Neural crest cell (in vitro differentiated cells): ENCODE data around the gene CLPTM1L. TPM values are rescaled to one million over a fixed set of nuclear protein-coding genes. Genes with fewer than 3 reads are reported as not detected.

ENCODE experiments used
- DNase-seq: peaks from one replicate; pipeline ENCODE4 v3.0.0; 2021; ENCODE audit warnings: low read depth, mixed read lengths, low spot score
- H3K27ac Mint-ChIP-seq: one replicate; pipeline ENCODE4 v1.8.0; 2021; ENCODE audit warnings: mild to moderate bottlenecking, mixed read lengths; ENCODE audit not compliant: unreplicated experiment
- H3K27me3 Mint-ChIP-seq: 2 replicates; pipeline ENCODE4 v1.8.0; 2021; ENCODE audit warnings: low read depth, mild to moderate bottlenecking, mixed read lengths
- H3K36me3 Mint-ChIP-seq: 2 replicates; pipeline ENCODE4 v1.8.0; 2021; ENCODE audit warnings: low read depth, mild to moderate bottlenecking, mixed read lengths
- H3K4me1 Mint-ChIP-seq: 2 replicates; pipeline ENCODE4 v1.8.0; 2021; ENCODE audit warnings: mixed read lengths
- H3K4me3 Mint-ChIP-seq: one replicate; pipeline ENCODE4 v1.8.0; 2021; ENCODE audit warnings: mild to moderate bottlenecking, mixed read lengths
- H3K9me3 Mint-ChIP-seq: 2 replicates; pipeline ENCODE4 v1.8.0; 2021; ENCODE audit warnings: mixed read lengths
- total RNA-seq: library from RNA; stranded (reverse); gene quantifications from 2 replicates; pipeline ENCODE4 v1.2.1, GENCODE V29; 2021
- TF ChIP-seq, protein P1 (sequence below): fragments of 200-600 bp; sonication (generic); conservative IDR thresholded peaks from 2 replicates; pipeline ENCODE4 v1.5.0; 2021; ENCODE audit warnings: antibody characterized with exemption, mild to moderate bottlenecking

Gene CLPTM1L
- total RNA-seq, 1 donor from 2014 or later = 103 TPM

DNA sequence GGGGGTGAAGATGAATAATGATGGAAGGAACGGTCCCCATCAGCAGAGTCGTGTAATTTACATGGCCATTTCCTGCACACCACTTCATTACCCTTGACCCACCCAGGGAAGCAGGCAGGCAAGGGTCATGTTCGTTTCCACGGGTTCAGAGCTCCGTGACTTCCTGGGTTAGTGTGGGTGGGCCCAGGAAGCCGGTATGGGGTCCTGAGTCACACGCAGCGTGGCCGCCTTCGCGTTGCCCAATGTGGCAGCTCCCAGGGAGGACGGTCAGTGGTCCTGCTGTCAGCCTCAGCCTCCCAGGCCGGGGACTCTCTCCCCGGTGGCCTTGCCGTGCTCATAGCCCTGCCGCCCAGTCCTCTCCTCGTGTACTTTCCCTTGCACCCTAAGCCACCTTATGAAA, 44.9 kb downstream of the CLPTM1L start:
- Mint-ChIP-seq H3K9me3 (no peaks in the 10 kb centered on the region), H3K27me3 (peaks cover 64% of the 10 kb centered on the region), H3K4me3 (no peak overlapping the region), H3K4me1 (no peaks in the 10 kb centered on the region), H3K36me3 (no peaks in the 10 kb centered on the region), H3K27ac (no peak overlapping the region)
- TF ChIP-seq, protein P1, sequence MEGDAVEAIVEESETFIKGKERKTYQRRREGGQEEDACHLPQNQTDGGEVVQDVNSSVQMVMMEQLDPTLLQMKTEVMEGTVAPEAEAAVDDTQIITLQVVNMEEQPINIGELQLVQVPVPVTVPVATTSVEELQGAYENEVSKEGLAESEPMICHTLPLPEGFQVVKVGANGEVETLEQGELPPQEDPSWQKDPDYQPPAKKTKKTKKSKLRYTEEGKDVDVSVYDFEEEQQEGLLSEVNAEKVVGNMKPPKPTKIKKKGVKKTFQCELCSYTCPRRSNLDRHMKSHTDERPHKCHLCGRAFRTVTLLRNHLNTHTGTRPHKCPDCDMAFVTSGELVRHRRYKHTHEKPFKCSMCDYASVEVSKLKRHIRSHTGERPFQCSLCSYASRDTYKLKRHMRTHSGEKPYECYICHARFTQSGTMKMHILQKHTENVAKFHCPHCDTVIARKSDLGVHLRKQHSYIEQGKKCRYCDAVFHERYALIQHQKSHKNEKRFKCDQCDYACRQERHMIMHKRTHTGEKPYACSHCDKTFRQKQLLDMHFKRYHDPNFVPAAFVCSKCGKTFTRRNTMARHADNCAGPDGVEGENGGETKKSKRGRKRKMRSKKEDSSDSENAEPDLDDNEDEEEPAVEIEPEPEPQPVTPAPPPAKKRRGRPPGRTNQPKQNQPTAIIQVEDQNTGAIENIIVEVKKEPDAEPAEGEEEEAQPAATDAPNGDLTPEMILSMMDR = no peak
- no peak for DNase-seq

DNA sequence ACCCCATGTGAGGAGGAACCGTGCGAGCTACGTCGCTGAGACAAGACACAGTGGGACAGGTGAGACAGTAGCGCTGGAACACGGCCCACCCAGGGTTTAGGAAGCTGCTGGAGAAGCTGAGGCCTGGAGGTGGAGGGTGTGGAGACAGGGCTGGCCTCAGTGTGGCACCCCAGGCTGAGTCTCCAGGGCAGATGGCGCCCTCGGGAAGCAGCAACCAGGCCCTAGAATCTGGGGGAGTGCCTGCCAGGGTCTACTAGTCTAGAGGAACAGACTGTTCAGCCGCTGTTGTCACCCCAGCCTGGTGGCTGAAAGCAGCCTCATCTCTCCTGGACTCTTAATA, 45.4 kb downstream of the CLPTM1L start:
- TF ChIP-seq, protein P1 = no peak
- no peak for DNase-seq
- no peaks in the 10 kb centered on the region for H3K36me3 Mint-ChIP-seq
- no peaks in the 10 kb centered on the region for H3K9me3 Mint-ChIP-seq
- H3K4me3 Mint-ChIP-seq = no peak overlapping the region
- peaks cover 59% of the 10 kb centered on the region for H3K27me3 Mint-ChIP-seq
- H3K27ac Mint-ChIP-seq = peak overlapping the region; percentile 24
- H3K4me1 Mint-ChIP-seq = no peaks in the 10 kb centered on the region

DNA sequence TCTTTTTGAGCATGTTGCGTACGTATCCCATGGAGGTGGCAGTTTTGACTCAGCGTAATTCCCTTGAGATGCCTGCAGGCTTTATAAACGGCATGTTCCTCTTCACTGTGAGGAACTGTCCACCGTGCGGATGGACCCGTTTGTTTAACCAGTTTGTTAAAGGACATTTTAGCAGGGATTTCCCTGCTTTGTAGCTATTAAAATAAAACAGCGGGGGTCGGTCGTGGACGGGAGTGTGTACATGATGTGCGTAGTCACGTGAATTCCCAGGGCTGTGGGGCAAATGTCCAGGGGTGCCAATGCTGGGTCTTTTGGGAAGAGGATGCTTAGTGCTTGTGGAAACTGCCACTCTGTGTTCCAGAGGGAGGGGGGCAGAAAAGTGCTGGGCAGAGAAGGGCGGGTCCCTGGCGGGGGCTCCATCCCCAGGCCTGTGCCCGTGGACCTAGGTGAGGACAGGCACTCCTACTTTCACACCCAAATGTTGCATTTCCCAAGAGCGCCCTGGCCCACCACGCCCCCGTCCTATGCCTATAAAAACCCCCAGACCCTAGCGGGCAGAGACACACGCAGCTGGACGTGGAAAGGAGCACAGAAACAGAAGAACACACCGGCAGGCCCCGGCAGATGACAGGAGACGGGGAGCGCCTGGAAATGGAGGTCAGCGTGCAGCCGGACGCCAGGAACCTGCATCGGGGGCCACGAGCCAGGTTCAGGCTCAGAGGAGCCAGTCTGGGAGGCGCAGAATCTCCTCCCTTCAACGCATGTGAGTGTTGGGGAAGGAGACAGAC, 46.0 kb downstream of the CLPTM1L start:
- no peaks in the 10 kb centered on the region for H3K36me3 Mint-ChIP-seq
- DNase-seq = no peak
- no peak overlapping the region for H3K4me3 Mint-ChIP-seq
- H3K27me3 Mint-ChIP-seq = peaks cover 54% of the 10 kb centered on the region
- H3K27ac Mint-ChIP-seq = no peak overlapping the region
- TF ChIP-seq, protein P1 = no peak
- no peaks in the 10 kb centered on the region for H3K9me3 Mint-ChIP-seq
- no peaks in the 10 kb centered on the region for H3K4me1 Mint-ChIP-seq

DNA sequence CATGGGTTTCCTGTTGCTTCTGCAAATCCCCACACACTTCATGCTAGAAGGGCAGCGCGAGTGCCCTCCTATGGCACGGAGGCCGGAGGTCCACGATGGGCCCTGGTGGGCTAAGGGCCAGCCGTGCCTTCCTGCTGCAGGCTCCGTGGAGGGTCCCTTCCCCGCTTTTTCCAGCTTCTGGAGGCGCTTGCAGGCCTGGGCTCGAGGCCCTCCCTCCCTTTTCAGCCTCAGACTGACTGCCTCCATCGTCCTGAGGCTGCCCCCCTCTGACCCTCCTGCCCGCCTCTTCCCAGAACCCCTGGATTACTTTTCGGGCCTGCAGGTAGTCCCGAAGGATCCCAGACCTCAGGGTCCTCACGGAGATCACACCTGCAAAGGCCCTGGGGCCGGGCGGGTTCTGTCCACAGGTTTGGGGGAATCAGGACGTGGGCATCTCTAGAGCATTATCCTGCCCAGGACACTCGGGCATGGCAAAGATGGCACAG, 46.8 kb downstream of the CLPTM1L start:
- Mint-ChIP-seq H3K27me3 (peaks cover 50% of the 10 kb centered on the region), H3K9me3 (no peaks in the 10 kb centered on the region), H3K4me3 (no peak overlapping the region), H3K4me1 (no peaks in the 10 kb centered on the region), H3K36me3 (no peaks in the 10 kb centered on the region), H3K27ac (no peak overlapping the region)
- DNase-seq = no peak
- TF ChIP-seq, protein P1 = no peak

DNA sequence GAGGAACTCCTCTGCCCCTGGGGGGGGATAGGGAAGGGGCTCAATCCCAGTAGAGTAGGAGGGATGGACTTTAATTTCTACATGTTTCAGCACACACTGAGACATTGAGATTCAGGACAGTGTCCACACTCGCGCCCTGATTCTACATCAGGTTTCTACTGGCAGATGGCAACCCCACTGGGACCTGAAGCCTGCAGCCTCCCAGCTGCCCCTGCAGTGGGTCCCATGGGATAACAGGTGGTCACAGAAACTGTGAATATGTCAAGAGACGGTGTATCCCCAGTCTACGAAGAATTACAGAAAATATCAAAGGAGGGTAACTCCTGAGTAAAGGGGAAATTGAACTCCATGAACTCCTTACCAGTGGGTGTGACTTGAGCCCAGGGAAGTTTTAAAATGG, 47.7 kb downstream of the CLPTM1L start:
- Mint-ChIP-seq H3K9me3 (no peaks in the 10 kb centered on the region), H3K36me3 (no peaks in the 10 kb centered on the region), H3K4me3 (no peak overlapping the region), H3K27me3 (peaks cover 48% of the 10 kb centered on the region), H3K4me1 (no peaks in the 10 kb centered on the region), H3K27ac (no peak overlapping the region)
- TF ChIP-seq, protein P1 = no peak
- no peak for DNase-seq
